ENCODE measurements around the gene GAMT.

Gene GAMT

DNA sequence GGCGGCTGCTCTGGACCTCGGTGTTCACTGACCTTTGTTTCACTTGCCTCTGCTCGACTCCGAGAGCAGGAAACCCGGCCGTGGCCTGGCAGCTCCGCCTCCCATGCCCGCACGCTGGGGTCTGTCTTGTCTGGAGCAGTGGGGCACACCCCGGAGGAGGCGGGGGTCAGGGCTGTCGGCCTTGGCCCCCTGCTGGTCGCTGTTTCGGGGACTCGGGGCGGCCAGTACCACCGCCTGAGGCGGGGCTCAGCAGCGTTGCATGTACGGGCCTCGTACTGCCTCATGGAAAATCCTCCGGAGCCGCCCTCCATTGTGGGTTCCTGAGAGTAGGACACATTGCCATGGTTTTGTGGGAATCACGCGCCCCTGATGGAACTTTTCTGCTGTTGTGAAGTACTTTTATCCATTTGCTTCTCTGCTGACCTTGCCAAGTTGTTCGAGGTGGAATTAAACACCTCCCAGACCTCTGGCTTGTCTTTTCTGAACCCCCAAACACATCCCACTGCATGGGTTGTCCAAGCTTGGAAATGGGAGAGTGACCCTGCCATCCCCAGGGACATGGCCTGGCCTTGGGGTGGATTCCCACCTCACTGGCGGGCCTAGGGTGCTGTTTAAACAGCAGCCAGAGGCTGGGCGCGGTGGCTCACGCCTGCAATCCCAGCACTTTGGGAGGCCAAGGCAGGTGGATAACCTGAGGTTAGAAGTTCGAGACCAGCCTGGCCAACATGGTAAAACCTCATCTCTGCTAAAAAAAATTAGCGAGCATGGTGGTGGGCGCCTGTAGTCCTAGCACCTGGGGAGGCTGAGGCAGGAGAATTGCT, 23.2 kb downstream of the GAMT start:
- H3K27me3 ChIP-seq (ENCODE audit: insufficient read depth, insufficient read length), result no peaks in the 10 kb centered on the region
- peaks cover 20% of the 10 kb centered on the region for H3K4me1 ChIP-seq (ENCODE audit: insufficient read depth, insufficient read length)
- no peak overlapping the region for H3K4me3 ChIP-seq (ENCODE audit: insufficient read length, low read depth)
- no peak for DNase-seq (ENCODE audit: low read depth, low spot score)
- H3K9me3 ChIP-seq (ENCODE audit: insufficient read depth, low read length), result no peaks in the 10 kb centered on the region; the same call in 1 of the 2 replicates
- no peak for TF ChIP-seq ZNF274 (IDR thresholded peaks at IDR 0.05; ENCODE audit: low read depth, low read length)
- TF ChIP-seq SUZ12 (IDR thresholded peaks at IDR 0.05; ENCODE audit: extremely low read depth, insufficient read depth, insufficient read length), result no peak
- no peak for TF ChIP-seq YY1 (IDR thresholded peaks at IDR 0.05; ENCODE audit: insufficient read depth, insufficient read length)
- H3K9ac ChIP-seq (ENCODE audit: insufficient read length, low read depth), result no peak overlapping the region
- peaks cover 51% of the 10 kb centered on the region for H3K36me3 ChIP-seq (ENCODE audit: insufficient read depth, insufficient read length, low read length)

GRCh38 chr19:1377176-1377964, 24.0 kb downstream of the GAMT start:
- TF ChIP-seq YY1 (IDR thresholded peaks at IDR 0.05; ENCODE audit: insufficient read depth, insufficient read length), result no peak
- no peak for TF ChIP-seq ZNF274 (IDR thresholded peaks at IDR 0.05; ENCODE audit: low read depth, low read length)
- no peak for TF ChIP-seq SUZ12 (IDR thresholded peaks at IDR 0.05; ENCODE audit: extremely low read depth, insufficient read depth, insufficient read length)
- DNase-seq (ENCODE audit: low read depth, low spot score), result no peak
- peaks cover 58% of the 10 kb centered on the region for H3K36me3 ChIP-seq (ENCODE audit: insufficient read depth, insufficient read length, low read length)

DNA sequence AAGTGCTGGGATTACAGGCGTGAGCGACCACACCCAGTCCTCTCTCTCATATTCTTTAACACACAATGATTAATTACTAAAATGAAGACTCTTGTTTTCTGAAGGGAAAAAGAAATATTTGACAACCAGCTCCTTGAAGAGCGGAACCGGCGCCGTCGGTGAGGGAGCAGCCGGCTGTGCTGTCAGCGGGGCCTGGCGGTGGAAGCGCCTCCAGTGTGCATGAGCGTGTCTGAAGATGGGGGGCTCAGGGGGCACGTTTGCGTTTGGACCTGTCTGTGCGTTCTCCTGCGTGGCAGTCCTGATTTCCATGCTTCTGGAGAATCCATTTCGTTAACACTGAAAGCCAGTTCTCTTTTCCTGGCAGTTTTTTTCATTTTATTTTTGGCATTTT, 24.9 kb downstream of the GAMT start:
- no peaks in the 10 kb centered on the region for H3K27me3 ChIP-seq (ENCODE audit: insufficient read depth, insufficient read length)
- no peak for DNase-seq (ENCODE audit: low read depth, low spot score)
- TF ChIP-seq YY1 (IDR thresholded peaks at IDR 0.05; ENCODE audit: insufficient read depth, insufficient read length), result no peak
- TF ChIP-seq SUZ12 (IDR thresholded peaks at IDR 0.05; ENCODE audit: extremely low read depth, insufficient read depth, insufficient read length), result no peak
- TF ChIP-seq ZNF274 (IDR thresholded peaks at IDR 0.05; ENCODE audit: low read depth, low read length), result no peak
- H3K4me3 ChIP-seq (ENCODE audit: insufficient read length, low read depth), result no peak overlapping the region
- H3K9ac ChIP-seq (ENCODE audit: insufficient read length, low read depth), result no peak overlapping the region
- no peaks in the 10 kb centered on the region; the same call in 1 of the 2 replicates for H3K9me3 ChIP-seq (ENCODE audit: insufficient read depth, low read length)
- H3K4me1 ChIP-seq (ENCODE audit: insufficient read depth, insufficient read length), result peaks cover 14% of the 10 kb centered on the region
- H3K36me3 ChIP-seq (ENCODE audit: insufficient read depth, insufficient read length, low read length), result peaks cover 64% of the 10 kb centered on the region

More at GRCh38 chr19:1377176-1377964, 24.0 kb downstream of the GAMT start:
- H3K27me3 ChIP-seq (ENCODE audit: insufficient read depth, insufficient read length), result no peaks in the 10 kb centered on the region
- H3K9me3 ChIP-seq (ENCODE audit: insufficient read depth, low read length), result no peaks in the 10 kb centered on the region; the same call in 1 of the 2 replicates
- peaks cover 17% of the 10 kb centered on the region for H3K4me1 ChIP-seq (ENCODE audit: insufficient read depth, insufficient read length)
- H3K4me3 ChIP-seq (ENCODE audit: insufficient read length, low read depth), result no peak overlapping the region
- H3K9ac ChIP-seq (ENCODE audit: insufficient read length, low read depth), result no peak overlapping the region

- Histone ChIP-seq H3K9me3 (ENCODE audit: insufficient read depth, low read length) (no peaks in the 10 kb centered on the region; the same call in 1 of the 2 replicates), H3K36me3 (ENCODE audit: insufficient read depth, insufficient read length, low read length) (peaks cover 84% of the 10 kb centered on the region), H3K27me3 (ENCODE audit: insufficient read depth, insufficient read length) (no peaks in the 10 kb centered on the region), H3K9ac (ENCODE audit: insufficient read length, low read depth) (no peak overlapping the region), H3K4me1 (ENCODE audit: insufficient read depth, insufficient read length) (no peaks in the 10 kb centered on the region), H3K4me3 (ENCODE audit: insufficient read length, low read depth) (no peak overlapping the region)
- no peak for DNase-seq (ENCODE audit: low read depth, low spot score)
- TF ChIP-seq YY1 (IDR thresholded peaks at IDR 0.05; ENCODE audit: insufficient read depth, insufficient read length), result no peak
Measured at GRCh38 chr19:1374250-1374577, 27.1 kb downstream of the GAMT start.

DNA sequence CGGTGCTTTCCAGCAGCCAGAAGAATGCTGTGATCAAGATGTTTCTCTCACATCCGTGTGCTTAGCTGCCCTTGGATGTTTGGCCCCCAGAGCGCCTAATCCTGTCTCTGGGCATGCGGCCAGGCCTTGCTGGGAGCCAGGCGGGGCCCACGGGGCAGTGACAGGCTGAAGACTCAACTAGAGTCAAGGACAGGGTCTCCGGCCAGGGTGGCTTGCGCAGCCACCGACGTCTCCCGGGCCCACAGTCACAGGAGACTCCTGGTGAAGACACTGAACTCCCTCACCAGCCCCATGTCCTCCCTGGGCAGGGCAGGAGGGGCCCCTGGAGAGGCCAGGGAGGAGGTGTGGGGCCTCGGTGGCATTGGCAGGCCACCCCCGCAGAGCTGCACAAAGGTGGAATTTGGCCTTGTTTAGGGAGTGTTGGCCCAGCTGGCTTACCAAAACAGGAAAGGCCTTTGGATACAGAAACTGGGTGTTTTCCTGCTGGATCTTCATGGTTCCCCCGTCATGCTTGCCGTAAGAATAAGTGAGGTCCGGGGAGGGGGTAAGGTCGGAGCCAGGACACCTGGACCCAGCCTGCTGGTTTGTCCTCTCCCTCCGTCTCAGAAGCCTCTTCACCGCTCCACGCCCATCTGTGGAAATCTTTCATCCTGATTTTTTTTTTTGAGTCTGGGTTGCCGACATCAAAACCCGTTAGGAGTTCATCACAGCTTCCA, 27.6 kb downstream of the GAMT start:
- no peak for DNase-seq (ENCODE audit: low read depth, low spot score)
- H3K27me3 ChIP-seq (ENCODE audit: insufficient read depth, insufficient read length), result no peaks in the 10 kb centered on the region
- no peak overlapping the region for H3K9ac ChIP-seq (ENCODE audit: insufficient read length, low read depth)
- H3K4me3 ChIP-seq (ENCODE audit: insufficient read length, low read depth), result no peak overlapping the region
- TF ChIP-seq YY1 (IDR thresholded peaks at IDR 0.05; ENCODE audit: insufficient read depth, insufficient read length) (no peak), SUZ12 (IDR thresholded peaks at IDR 0.05; ENCODE audit: extremely low read depth, insufficient read depth, insufficient read length) (no peak), ZNF274 (IDR thresholded peaks at IDR 0.05; ENCODE audit: low read depth, low read length) (no peak)
- peaks cover 84% of the 10 kb centered on the region for H3K36me3 ChIP-seq (ENCODE audit: insufficient read depth, insufficient read length, low read length)
- H3K4me1 ChIP-seq (ENCODE audit: insufficient read depth, insufficient read length), result peaks cover 1% of the 10 kb centered on the region
- no peaks in the 10 kb centered on the region; the same call in 1 of the 2 replicates for H3K9me3 ChIP-seq (ENCODE audit: insufficient read depth, low read length)

DNA sequence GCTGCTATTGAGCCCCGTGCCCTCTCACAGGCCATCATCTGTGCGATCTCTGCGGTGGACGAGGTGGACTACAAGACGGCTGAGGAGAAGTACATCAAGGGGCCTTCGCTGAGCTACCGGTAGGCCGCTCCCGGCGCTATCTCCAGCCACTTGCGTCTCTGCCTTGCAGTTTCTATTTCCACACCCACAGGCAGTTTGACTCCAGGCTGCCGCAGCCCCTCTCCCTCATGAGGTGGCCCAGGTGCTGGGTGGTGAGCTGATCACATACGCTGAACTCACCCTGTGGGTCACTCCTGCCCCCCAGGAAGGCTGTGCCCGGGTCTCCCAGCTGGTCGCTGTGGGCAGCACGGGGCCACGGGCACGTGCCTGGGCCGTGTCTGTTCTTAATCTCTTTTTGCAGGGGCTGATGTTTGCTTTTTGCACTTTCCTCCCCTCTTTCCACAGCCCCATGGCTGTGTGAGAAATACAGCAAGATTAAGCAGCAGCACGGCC, 28.3 kb downstream of the GAMT start:
- DNase-seq (ENCODE audit: low read depth, low spot score), result no peak
- no peak overlapping the region for H3K4me3 ChIP-seq (ENCODE audit: insufficient read length, low read depth)
- H3K4me1 ChIP-seq (ENCODE audit: insufficient read depth, insufficient read length), result peaks cover 1% of the 10 kb centered on the region
- no peaks in the 10 kb centered on the region; the same call in 1 of the 2 replicates for H3K9me3 ChIP-seq (ENCODE audit: insufficient read depth, low read length)
- no peak overlapping the region for H3K9ac ChIP-seq (ENCODE audit: insufficient read length, low read depth)
- no peaks in the 10 kb centered on the region for H3K27me3 ChIP-seq (ENCODE audit: insufficient read depth, insufficient read length)
- H3K36me3 ChIP-seq (ENCODE audit: insufficient read depth, insufficient read length, low read length), result peaks cover 84% of the 10 kb centered on the region
- TF ChIP-seq ZNF274 (IDR thresholded peaks at IDR 0.05; ENCODE audit: low read depth, low read length), result no peak
- TF ChIP-seq SUZ12 (IDR thresholded peaks at IDR 0.05; ENCODE audit: extremely low read depth, insufficient read depth, insufficient read length), result no peak
- no peak for TF ChIP-seq YY1 (IDR thresholded peaks at IDR 0.05; ENCODE audit: insufficient read depth, insufficient read length)

Measured in NT2/D1 (cell line).